GM12864 (cell line): ENCODE measurements around the gene RCVRN.
"Not testable (repeated sequence)": the region's sequence is repeated elsewhere in the genome, so short reads cannot be mapped to it uniquely, and the experiment has no call there.

ENCODE experiments used
- DNase-seq: peaks from one replicate; pipeline ENCODE4 v3.0.0-alpha.2; 2011; ENCODE audit warnings: low read depth
- H3K4me3 ChIP-seq: 2 replicates; pipeline ENCODE4 v1.5.1; 2011; ENCODE audit warnings: mild to moderate bottlenecking, low read depth, low read length, control low read depth
- CTCF ChIP-seq: IDR thresholded peaks from 2 replicates; pipeline ENCODE4 v1.5.1; 2011; ENCODE audit warnings: low read depth, mild to moderate bottlenecking, moderate library complexity, low read length, control low read depth, inconsistent platforms; ENCODE audit errors: missing control alignments

The RCVRN gene

DNA sequence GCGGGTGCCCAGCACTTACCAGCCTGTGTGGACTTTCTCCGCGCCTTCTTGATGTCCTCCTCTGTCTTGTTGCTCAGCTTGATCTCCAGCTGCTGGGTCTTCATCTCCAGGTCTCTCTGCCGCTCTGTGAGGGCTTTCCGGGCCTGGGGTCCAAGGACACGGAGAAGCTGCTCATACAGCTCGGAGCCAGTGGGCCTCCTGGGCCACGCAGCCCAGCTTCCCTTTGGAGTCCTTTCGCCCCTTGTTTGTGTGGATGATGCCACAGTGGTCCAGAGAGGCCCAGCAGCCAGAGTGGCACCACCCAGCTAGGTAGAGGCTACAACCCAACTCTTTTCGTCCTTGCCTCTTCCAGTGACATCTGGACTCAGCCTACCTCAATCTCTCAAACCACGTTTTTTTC lies 20.4 kb upstream of the RCVRN start:
- H3K4me3 ChIP-seq = no peak overlapping the region
- TF ChIP-seq CTCF = no peak
- DNase-seq = no peak

- no peak overlapping the region for H3K4me3 ChIP-seq
- peak; percentile 30 for DNase-seq
- TF ChIP-seq CTCF = peak; percentile 81
These were observed 19.7 kb upstream of the RCVRN start for GRCh38 chr17:9924735-9925191.

DNA sequence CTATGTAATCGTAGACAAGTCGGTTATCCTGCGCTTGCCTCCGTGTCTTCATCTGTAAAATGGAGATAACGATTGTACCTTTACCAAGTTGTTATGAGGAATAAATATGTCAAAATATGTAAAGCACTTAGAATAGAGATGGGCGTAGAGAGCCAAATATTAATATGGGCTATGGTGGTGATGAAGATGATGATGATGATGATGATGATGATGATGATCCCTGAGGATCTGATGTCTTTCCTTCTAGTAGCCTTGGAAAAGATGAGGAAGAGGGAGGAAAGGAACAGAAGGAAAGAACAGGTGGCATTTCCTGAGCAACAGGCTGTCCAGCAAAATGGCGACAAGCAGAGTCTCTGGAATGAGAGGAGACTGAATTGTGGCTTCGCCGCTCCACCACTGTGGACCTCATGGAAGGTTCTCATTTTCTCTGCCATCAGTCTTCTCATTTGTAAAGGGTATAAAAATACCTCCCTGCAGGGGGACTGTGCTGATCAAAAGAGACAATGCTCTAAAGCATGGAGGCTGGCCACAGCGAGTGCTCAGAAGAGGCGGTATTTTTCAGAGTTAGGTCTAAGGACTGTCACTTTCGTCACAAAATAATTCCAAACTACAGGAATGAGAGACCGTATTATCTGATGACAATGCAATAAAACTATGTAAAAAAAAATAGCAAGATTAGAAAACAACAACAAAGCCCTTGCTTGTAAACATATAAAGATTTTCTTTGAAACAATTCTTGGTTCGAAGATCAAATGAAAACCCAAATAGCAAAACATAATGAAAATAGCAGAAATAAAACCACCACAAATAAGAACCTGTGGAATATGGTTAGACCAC lies 17.2 kb upstream of the RCVRN start:
- no peak for DNase-seq
- H3K4me3 ChIP-seq = no peak overlapping the region
- TF ChIP-seq CTCF = no peak

DNA sequence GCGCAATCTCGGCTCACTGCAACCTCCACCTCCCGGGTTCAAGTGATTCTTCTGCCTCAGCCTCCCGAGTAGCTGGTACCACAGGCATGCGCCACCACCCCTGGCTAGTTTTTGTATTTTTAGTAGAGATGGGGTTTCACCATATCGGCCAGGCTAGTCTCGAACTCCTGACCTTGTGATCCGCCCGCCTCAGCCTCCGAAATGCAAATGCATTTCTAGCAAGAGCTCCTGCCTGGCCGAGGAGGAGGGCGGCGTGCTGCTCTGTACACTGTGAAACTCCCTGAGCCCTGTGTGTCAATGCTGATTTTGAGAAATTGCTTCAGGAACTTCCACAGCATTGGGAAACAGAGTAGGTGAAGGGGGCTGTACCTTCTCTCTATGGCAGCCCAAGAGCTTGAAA lies 16.1 kb upstream of the RCVRN start:
- DNase-seq, H3K4me3 ChIP-seq: not testable (repeated sequence)

GRCh38 chr17:9918804-9919352 lies 13.8 kb upstream of the RCVRN start:
- H3K4me3 ChIP-seq = no peak overlapping the region
- TF ChIP-seq CTCF = no peak
- DNase-seq = no peak

GRCh38 chr17:9918352-9918751 lies 13.3 kb upstream of the RCVRN start:
- DNase-seq = no peak
- TF ChIP-seq CTCF = no peak

GRCh38 chr17:9917801-9918200 lies 12.7 kb upstream of the RCVRN start:
- H3K4me3 ChIP-seq = no peak overlapping the region
- no peak for TF ChIP-seq CTCF
- no peak for DNase-seq

More at GRCh38 chr17:9918352-9918751, 13.3 kb upstream of the RCVRN start:
- H3K4me3 ChIP-seq = no peak overlapping the region
